Amniotic stem cell (primary cell): Measurements from ENCODE around the gene SLC39A11.
"Not testable (repeated sequence)": the region's sequence is repeated elsewhere in the genome, so short reads cannot be mapped to it uniquely, and the experiment has no call there.

Source experiments
- DNase-seq: peaks from one replicate; lab custom pipeline; 2025; lab: John Stamatoyannopoulos, UW

The SLC39A11 gene

GRCh38 chr17:72786209-72786608 is 306.3 kb downstream of the SLC39A11 start:
- no peak for DNase-seq

DNA sequence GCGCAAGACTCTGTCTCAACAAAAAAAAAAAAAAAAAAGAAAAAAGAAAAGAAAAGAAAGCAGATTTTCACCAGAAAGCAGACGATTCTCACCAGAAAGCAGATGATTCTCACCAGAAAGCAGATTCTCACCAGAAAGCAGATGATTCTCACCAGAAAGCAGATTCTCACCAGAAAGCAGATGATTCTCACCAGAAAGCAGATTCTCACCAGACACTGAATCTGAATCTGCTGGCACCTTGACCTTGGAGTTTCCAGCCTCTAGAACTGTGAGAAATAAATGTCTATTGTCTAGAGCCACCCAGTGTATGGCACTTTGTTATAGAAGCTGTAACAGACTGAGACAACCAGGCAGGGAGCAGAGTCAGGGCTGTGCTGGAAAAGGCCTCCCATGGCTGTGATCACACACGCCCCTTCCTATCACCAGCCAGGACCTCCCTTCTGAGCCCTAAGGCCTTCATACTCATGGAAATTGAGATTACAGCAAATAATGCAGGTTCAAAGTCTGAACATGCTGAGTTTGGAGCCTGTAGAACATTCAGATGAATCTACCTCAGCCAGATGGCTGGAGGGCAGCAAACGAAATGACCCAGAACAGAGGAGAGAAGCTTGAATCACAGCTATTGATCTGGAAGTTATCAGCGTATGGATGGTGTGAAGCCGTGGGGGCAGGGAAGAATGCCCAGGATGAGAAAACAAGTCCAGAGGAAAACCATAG is 309.3 kb downstream of the SLC39A11 start:
- DNase-seq = no peak

- DNase-seq = not testable (repeated sequence)
Measured at GRCh38 chr17:72782437-72782836, 310.1 kb downstream of the SLC39A11 start.

DNA sequence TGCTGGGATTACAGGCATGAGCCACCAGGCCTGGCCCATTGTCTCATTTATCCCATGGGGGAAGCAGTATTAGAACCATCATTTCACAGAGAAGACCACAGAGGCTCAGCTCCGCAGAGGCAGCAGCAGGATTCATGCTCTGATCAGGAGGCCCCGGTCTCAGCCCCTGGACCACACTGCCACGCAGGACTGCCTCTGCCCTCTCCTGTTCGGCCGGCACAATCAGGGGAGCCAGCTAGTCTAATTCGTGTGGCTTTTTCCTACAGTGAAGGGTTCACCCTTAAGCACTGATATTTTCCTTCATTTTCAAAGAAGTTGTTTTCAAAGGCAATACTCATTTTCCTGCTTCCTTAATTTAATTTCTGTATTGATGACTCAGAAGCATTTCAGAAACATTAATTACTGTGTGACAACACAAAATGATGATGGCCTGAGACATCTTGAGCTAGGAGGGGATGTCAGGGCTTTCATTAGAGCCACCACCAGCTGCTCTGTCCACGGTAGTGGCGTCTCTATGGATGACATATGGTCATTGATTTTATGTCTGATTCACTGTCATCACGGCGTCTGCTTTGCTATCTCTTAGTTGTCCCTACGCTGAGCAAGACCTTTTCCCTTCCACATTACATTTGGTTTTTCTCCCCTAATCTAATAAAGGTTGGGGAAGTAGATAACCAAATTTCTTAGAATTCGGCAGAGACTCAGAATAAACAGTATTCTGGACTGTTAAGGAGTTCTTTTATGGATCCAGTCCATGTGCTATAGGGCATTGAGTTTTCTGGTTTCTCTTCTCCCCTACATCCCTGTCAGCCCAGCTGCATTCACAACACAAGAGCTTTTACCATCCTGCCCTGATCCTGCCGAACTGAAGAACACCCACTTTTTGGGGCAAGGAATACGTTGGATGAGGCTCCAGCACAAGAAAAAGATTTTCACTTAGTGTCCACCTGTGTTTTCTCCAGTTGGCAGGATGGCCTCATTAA is 314.0 kb downstream of the SLC39A11 start:
- no peak for DNase-seq

DNA sequence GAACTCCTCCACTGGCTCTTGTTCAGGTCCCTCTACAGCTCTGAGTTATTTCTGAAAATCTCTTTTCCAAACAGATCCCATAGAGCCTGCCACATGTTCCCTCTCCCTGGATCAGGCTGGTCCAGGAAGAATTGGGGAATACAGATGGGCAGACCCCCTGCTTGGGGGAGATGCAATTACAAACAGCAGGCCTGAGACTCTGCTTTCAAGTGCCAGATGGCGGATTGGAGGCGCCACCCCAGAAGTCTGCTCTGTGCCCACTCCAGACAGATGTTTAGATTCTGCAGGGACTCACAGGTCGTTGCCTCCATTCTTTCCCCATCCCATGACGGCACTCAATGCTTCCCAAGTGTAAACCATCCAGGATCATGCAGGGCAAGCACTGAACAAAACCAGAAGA is 316.6 kb downstream of the SLC39A11 start:
- DNase-seq = no peak

DNA sequence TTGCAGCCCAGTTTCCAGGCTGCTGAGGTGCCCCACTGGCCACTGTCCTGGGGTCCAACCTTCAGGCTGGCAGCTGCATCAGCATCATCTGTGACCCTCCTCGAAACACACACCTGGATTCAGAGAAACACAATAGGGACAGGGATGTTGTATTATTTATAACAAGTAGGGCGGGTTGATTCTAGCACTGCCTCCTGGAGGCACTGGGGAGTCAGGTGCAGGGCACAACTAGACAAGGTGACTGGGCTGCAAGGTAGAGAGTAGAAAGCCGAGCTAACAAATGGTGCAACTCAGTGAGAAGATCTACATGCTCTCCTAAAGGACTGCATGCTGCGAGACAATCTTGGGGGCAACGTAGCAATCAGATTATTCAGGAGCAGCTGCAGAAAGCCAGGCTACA is 317.3 kb downstream of the SLC39A11 start:
- no peak for DNase-seq

- no peak for DNase-seq
Measured at GRCh38 chr17:72774236-72774635, 318.3 kb downstream of the SLC39A11 start.

- DNase-seq = not testable (repeated sequence)
Measured at GRCh38 chr17:72773225-72773624, 319.3 kb downstream of the SLC39A11 start.

DNA sequence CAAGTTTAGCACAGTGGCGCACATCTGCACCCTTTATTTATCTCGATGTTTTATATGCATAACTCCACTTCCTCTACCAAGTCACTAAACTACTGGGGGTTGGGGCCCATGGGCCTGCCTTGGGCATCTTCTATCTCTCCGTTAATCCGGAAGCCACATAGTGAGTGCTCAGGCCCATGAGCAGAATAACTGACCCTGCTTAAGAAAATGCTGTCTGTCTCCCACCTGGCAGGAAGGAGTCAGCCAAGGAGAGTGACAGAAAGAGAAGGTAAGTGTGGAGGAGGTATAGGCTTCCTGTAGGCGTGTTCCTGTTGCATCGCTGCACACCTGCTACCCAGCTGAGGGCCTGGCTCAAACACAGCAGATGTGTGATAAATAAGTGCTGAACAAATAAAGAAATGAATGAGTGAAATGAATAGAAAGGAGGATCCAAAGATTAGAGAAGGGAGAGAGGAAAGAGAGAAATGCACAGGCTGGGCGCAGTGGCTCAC is 320.1 kb downstream of the SLC39A11 start:
- DNase-seq = no peak

GRCh38 chr17:72771734-72772133 is 320.8 kb downstream of the SLC39A11 start:
- DNase-seq = no peak

GRCh38 chr17:72766761-72767356 is 325.6 kb downstream of the SLC39A11 start:
- no peak for DNase-seq

- no peak for DNase-seq
Measured at GRCh38 chr17:72765368-72766153, 326.9 kb downstream of the SLC39A11 start.

- DNase-seq = no peak
Measured at GRCh38 chr17:72764632-72765041, 327.9 kb downstream of the SLC39A11 start.

- DNase-seq = no peak
Measured at GRCh38 chr17:72763981-72764380, 328.5 kb downstream of the SLC39A11 start.

DNA sequence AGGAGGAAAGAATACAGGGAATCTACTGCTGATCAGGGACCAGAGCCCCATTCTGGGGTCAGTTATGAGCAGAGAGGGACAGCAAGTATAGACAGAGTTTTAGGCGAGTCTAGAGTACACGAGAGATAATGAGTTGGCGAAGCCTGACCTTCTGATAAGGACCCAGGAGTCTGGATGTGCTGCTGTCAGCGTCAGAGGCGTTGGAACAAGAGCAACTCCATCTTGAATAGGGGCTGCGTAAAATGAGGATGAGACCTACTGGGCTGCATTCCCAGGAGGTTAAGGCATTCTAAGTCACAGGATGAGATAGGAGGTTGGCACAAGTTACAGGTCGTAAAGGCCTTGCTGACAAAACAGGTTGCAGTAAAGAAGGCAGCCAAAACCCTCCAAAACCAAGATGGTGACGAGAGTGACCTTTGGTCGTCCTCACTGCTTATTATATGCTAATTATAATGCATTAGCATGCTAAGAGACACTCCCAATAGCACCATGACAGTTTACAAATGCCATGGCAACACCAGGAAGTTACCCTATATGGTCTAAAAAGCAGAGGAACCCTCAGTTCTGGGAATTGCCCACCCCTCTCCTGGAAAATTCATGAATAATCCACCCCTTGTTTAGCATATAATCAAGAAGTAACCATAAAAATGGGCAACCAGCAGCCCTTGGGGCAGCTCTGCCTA is 330.5 kb downstream of the SLC39A11 start:
- DNase-seq = not testable (repeated sequence)

DNA sequence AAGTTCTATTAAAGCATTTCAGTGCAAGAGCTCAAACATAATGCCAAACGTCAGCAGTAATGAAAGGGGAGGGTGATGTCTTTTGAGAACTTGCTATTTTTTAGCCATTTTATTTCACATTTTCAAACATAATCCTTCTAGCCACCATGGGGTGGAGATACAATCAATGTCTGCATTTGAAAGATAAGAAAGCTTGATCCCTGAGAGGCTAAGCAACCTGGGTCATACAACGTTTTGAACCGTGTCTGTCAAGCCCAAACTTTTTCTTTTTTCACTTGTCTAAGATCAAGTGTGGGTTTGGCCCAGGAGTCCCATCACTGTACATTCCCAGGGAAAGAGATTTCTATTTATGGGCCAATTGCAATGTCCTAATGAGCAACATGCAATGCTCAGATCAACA is 331.1 kb downstream of the SLC39A11 start:
- no peak for DNase-seq

DNA sequence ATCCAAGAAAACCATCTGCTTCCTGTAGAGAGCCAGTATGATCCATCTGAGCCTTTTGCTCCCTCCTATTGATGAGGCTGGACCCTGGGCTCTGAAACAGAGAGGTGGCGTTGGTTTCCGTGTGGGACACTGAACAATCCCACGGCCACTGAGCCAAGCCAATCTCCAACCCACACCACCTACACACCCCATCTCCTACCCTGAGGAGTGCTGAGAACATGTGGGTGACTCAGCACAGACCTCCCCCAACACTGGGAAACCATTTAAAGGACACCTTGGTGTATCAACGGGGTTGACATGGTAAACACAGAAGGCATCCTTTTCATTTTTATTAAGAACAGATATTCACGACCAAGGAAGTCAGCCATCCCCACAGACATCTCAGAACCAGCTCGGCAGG is 332.1 kb downstream of the SLC39A11 start:
- DNase-seq = no peak

DNA sequence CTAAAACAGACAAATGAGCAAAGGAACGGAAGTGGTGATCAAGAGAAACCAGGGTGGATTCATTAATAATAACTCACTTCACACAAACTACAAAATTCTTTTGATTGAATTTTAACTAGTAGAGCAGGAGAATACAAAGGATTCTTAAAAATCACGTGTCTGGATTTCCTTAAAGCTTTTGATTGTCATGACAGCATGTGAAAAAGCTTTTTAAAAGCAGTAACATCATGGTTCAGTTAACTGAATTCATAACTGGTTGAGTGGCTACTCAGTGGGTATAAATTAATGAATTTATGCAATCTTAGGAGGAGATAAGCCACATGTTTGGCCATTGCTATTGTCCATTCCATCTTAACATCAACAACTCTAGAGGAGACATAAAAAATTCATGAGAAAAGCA is 333.2 kb downstream of the SLC39A11 start:
- DNase-seq = no peak

- DNase-seq = no peak
Measured at GRCh38 chr17:72756256-72756655, 336.2 kb downstream of the SLC39A11 start.

- no peak for DNase-seq
Measured at GRCh38 chr17:72754513-72754912, 338.0 kb downstream of the SLC39A11 start.

DNA sequence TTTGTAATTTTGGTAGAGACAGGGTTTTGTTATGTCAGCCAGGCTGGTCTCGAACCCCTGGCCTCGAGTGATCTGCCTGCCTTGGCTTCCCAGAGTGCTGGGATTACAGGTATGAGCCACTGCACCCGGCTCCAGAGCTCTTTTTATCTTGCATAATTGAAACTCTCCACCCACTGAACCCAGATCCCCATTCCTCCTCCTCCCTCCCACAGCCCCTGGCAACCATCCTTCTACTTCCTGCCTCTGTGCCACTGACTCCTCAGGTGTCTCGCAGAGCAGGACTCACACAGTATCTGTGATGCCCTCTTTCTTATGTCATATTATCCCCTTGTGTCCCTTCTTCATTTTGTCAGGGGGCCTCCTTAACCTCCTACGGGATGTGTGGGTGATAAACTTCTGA is 340.7 kb downstream of the SLC39A11 start:
- no peak for DNase-seq
